HL-60 (cell line): ENCODE results near the gene TMEM184B.

ENCODE experiments used
- CTCF ChIP-seq: IDR thresholded peaks from one replicate; pipeline ENCODE4 v1.5.1; 2011; ENCODE audit warnings: low read length, control low read depth, inconsistent platforms; ENCODE audit not compliant: insufficient read depth
- GABPA ChIP-seq: IDR thresholded peaks from 2 replicates; pipeline ENCODE4 v1.6.1; 2012; ENCODE audit warnings: low read depth
- POLR2AphosphoS5 ChIP-seq: IDR thresholded peaks from 2 replicates; pipeline ENCODE4 v1.6.1; 2012; ENCODE audit warnings: low read depth
- TF ChIP-seq, protein P1 (sequence below): IDR thresholded peaks from 2 replicates; pipeline ENCODE4 v1.6.1; 2012; ENCODE audit warnings: low read depth; ENCODE audit not compliant: insufficient replicate concordance

- TF ChIP-seq CTCF = no peak
- TF ChIP-seq POLR2AphosphoS5 = no peak
- TF ChIP-seq GABPA = no peak
- TF ChIP-seq, protein P1, sequence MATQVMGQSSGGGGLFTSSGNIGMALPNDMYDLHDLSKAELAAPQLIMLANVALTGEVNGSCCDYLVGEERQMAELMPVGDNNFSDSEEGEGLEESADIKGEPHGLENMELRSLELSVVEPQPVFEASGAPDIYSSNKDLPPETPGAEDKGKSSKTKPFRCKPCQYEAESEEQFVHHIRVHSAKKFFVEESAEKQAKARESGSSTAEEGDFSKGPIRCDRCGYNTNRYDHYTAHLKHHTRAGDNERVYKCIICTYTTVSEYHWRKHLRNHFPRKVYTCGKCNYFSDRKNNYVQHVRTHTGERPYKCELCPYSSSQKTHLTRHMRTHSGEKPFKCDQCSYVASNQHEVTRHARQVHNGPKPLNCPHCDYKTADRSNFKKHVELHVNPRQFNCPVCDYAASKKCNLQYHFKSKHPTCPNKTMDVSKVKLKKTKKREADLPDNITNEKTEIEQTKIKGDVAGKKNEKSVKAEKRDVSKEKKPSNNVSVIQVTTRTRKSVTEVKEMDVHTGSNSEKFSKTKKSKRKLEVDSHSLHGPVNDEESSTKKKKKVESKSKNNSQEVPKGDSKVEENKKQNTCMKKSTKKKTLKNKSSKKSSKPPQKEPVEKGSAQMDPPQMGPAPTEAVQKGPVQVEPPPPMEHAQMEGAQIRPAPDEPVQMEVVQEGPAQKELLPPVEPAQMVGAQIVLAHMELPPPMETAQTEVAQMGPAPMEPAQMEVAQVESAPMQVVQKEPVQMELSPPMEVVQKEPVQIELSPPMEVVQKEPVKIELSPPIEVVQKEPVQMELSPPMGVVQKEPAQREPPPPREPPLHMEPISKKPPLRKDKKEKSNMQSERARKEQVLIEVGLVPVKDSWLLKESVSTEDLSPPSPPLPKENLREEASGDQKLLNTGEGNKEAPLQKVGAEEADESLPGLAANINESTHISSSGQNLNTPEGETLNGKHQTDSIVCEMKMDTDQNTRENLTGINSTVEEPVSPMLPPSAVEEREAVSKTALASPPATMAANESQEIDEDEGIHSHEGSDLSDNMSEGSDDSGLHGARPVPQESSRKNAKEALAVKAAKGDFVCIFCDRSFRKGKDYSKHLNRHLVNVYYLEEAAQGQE = no peak
Observed at GRCh38 chr22:38223289-38223960, 49.4 kb downstream of the TMEM184B start.
